Osteoblast (primary cell): Measurements from ENCODE around the gene DNAJB13. TPM values are rescaled to one million over a fixed set of nuclear protein-coding genes. Genes with fewer than 3 reads are reported as not detected.
A peak's percentile ranks its signal among the peaks of the same experiment; 100 is the strongest.

ENCODE experiments used
- DNase-seq: peaks from one replicate; pipeline ENCODE4 v3.0.0; 2011; ENCODE audit warnings: low spot score, mixed read lengths; ENCODE audit not compliant: insufficient read length; ENCODE audit errors: missing footprints
- H2AFZ ChIP-seq: 2 replicates; pipeline ENCODE4 v1.6.0; 2011; ENCODE audit warnings: mild to moderate bottlenecking, low read length
- H3K27ac ChIP-seq: 2 replicates; pipeline ENCODE4 v1.5.1; 2011; ENCODE audit warnings: mild to moderate bottlenecking, low read depth, low read length, moderate library complexity
- H3K27me3 ChIP-seq: 2 replicates; pipeline ENCODE4 v1.6.0; 2012; ENCODE audit warnings: mild to moderate bottlenecking, control low read depth, inconsistent platforms, low read length, moderate library complexity; ENCODE audit not compliant: insufficient read depth
- H3K36me3 ChIP-seq: 2 replicates; pipeline ENCODE4 v1.5.1; 2011; ENCODE audit warnings: mild to moderate bottlenecking, low read length, control low read depth, moderate library complexity; ENCODE audit not compliant: insufficient read depth
- H3K4me1 ChIP-seq: 2 replicates; pipeline ENCODE4 v1.5.1; 2011; ENCODE audit warnings: mild to moderate bottlenecking, low read length, control low read depth, moderate library complexity; ENCODE audit not compliant: insufficient read depth
- H3K4me2 ChIP-seq: 2 replicates; pipeline ENCODE4 v1.6.0; 2011; ENCODE audit warnings: mild to moderate bottlenecking, low read length; ENCODE audit not compliant: insufficient read depth
- H3K4me3 ChIP-seq: fragments of 200-600 bp; sonication (generic); 3 replicates; pipeline ENCODE4 v1.5.1; 2012; ENCODE audit warnings: mild to moderate bottlenecking, low read length, inconsistent platforms; ENCODE audit not compliant: insufficient read depth
- H3K79me2 ChIP-seq: 2 replicates; pipeline ENCODE4 v1.6.0; 2012; ENCODE audit warnings: mild to moderate bottlenecking, low read length, control low read depth, inconsistent platforms; ENCODE audit not compliant: insufficient read depth
- H3K9me3 ChIP-seq: 2 replicates; pipeline ENCODE4 v1.5.1; 2011; ENCODE audit warnings: low read depth, low read length, control low read depth
- H4K20me1 ChIP-seq: 2 replicates; pipeline ENCODE4 v1.6.0; 2012; ENCODE audit warnings: mild to moderate bottlenecking, low read length, control low read depth; ENCODE audit not compliant: insufficient read depth
- total RNA-seq: library from RNA; depleted of rRNA; stranded (reverse); fragments of >200 nt; gene quantifications from 2 replicates; pipeline ENCODE4 v1.2.3, GENCODE V29; 2012
- TF ChIP-seq, protein P1 (sequence below): IDR thresholded peaks from 2 replicates; pipeline ENCODE4 v1.5.1; 2011; ENCODE audit warnings: mild to moderate bottlenecking, low read depth, low read length, moderate library complexity; ENCODE audit errors: extremely low read depth

The DNAJB13 gene
- total RNA-seq, 1 donor: not detected

- no peaks in the 10 kb centered on the region for H3K36me3 ChIP-seq
- no peak overlapping the region for H3K4me2 ChIP-seq
- no peak overlapping the region for H3K27ac ChIP-seq
- no peaks in the 10 kb centered on the region for H3K9me3 ChIP-seq
- no peaks in the 10 kb centered on the region for H4K20me1 ChIP-seq
- no peaks in the 10 kb centered on the region for H3K79me2 ChIP-seq
- peaks cover 3% of the 10 kb centered on the region for H3K27me3 ChIP-seq
- no peak for DNase-seq
- no peaks in the 10 kb centered on the region for H3K4me1 ChIP-seq
- no peak overlapping the region for H2AFZ ChIP-seq
- H3K4me3 ChIP-seq: no peak overlapping the region
- TF ChIP-seq, protein P1, sequence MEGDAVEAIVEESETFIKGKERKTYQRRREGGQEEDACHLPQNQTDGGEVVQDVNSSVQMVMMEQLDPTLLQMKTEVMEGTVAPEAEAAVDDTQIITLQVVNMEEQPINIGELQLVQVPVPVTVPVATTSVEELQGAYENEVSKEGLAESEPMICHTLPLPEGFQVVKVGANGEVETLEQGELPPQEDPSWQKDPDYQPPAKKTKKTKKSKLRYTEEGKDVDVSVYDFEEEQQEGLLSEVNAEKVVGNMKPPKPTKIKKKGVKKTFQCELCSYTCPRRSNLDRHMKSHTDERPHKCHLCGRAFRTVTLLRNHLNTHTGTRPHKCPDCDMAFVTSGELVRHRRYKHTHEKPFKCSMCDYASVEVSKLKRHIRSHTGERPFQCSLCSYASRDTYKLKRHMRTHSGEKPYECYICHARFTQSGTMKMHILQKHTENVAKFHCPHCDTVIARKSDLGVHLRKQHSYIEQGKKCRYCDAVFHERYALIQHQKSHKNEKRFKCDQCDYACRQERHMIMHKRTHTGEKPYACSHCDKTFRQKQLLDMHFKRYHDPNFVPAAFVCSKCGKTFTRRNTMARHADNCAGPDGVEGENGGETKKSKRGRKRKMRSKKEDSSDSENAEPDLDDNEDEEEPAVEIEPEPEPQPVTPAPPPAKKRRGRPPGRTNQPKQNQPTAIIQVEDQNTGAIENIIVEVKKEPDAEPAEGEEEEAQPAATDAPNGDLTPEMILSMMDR: no peak
These were observed 19.4 kb downstream of the DNAJB13 start for GRCh38 chr11:73969991-73970800.

DNA sequence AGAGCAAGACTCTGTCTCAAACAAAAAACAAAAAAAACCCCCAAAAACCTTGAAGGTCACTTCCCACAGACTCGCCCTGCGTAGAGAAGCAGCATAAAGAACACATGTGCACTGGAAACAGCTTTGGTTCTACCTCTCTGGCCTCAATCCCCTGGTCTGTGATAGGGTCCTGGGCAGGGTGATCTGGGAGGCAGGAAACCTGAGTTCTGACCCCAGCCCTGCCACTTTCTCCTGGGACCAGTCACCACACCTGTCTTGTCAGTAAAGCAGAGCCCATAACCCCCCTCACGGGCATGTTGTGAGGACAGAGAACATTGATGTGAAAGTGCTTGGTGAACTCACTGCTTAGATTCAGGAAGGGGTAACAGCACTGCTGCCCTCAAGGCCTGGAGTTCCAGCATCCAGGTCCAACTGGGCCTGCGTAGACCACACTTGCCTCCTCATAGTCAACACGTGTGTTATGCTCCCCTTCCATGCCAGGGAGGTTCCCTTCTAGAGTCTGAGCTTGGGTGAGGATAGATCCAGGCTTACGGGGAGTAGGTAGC lies 20.4 kb downstream of the DNAJB13 start:
- TF ChIP-seq, protein P1: no peak
- Histone ChIP-seq H3K4me3 (no peak overlapping the region), H3K27ac (no peak overlapping the region), H3K79me2 (no peaks in the 10 kb centered on the region), H3K4me2 (no peak overlapping the region), H3K4me1 (no peaks in the 10 kb centered on the region), H3K27me3 (peaks cover 1% of the 10 kb centered on the region), H4K20me1 (no peaks in the 10 kb centered on the region), H3K36me3 (no peaks in the 10 kb centered on the region), H3K9me3 (no peaks in the 10 kb centered on the region), H2AFZ (no peak overlapping the region)
- DNase-seq: peak; percentile 14

DNA sequence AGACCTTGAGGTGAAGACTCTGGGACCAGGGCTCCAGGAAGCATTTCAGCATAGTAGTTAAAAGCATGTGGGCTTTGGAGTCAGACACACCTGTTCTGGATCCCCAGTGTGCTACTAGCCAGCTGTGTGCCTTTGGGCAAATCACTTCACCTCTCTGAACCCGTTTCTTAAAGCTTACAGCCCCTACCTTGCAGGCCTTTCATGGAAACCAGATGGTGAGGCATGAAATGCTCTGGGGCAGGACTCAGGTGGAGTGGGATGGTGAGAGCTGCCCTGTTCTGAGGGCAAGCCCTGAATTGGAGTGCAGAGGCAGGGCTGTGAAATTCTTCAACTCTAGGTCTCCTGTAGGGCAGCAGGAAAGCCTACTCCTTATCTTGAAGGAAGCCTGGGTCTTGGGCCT lies 21.4 kb downstream of the DNAJB13 start:
- no peaks in the 10 kb centered on the region for H3K4me1 ChIP-seq

More for the DNA sequence above, 21.4 kb downstream of the DNAJB13 start:
- DNase-seq: no peak
- no peak overlapping the region for H3K4me2 ChIP-seq
- H4K20me1 ChIP-seq: no peaks in the 10 kb centered on the region
- no peak overlapping the region for H3K4me3 ChIP-seq
- TF ChIP-seq, protein P1: no peak
- no peaks in the 10 kb centered on the region for H3K36me3 ChIP-seq
- H3K79me2 ChIP-seq: no peaks in the 10 kb centered on the region
- no peak overlapping the region for H2AFZ ChIP-seq
- H3K9me3 ChIP-seq: no peaks in the 10 kb centered on the region
- no peak overlapping the region for H3K27ac ChIP-seq
- no peaks in the 10 kb centered on the region for H3K27me3 ChIP-seq
